Measurements from ENCODE around the gene CRHR2. TPM values are rescaled to one million over a fixed set of nuclear protein-coding genes. Genes with fewer than 3 reads are reported as not detected.
A peak's percentile ranks its signal among the peaks of the same experiment; 100 is the strongest.

CRHR2 gene
- total RNA-seq, 1 experiment from 2014 or later: not detected

DNA sequence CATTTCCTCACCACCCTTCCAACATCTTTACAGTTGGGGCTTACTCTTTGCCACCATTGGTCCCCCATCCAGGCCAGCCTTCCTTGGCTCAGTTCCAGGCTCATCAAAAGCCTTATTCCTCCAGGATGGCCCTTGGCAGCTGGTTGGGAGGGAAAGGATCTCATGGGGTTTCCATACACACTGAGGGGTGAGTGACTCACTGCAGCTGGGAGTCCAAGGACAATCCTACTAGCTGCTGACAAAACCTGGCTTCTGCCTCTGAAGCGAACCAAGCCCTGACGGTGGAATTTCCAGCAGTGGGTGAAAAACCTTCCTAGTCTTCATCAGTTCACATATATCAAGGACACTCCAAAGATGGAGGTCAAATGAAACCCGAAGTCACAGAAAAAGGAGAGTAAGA lies 22.9 kb downstream of the CRHR2 start:
- Mint-ChIP-seq H3K36me3 (ENCODE audit: insufficient read depth, unreplicated experiment) (no peaks in the 10 kb centered on the region), H3K27me3 (ENCODE audit: insufficient read depth, unreplicated experiment) (no peaks in the 10 kb centered on the region), H3K9me3 (ENCODE audit: unreplicated experiment) (peaks cover 5% of the 10 kb centered on the region), H3K4me3 (ENCODE audit: unreplicated experiment) (no peak overlapping the region), H3K4me1 (ENCODE audit: insufficient read depth, unreplicated experiment) (no peaks in the 10 kb centered on the region), H3K27ac (ENCODE audit: low read depth, unreplicated experiment) (no peak overlapping the region)
- peak; percentile 18 for DNase-seq (ENCODE audit: unreplicated experiment)
- no TSS peak for BruUV-seq (replicated peaks)
- ChIA-PET POLR2A (no interaction called here), CTCF (interaction anchor here (0.9 kb wide), 1 partner anchor 56 kb away, joined by 3 read pairs; no protein-coding TSS in a partner anchor)
- intact Hi-C loops (cut with micrococcal nuclease): no loop called here
- TF ChIP-seq, protein P1, sequence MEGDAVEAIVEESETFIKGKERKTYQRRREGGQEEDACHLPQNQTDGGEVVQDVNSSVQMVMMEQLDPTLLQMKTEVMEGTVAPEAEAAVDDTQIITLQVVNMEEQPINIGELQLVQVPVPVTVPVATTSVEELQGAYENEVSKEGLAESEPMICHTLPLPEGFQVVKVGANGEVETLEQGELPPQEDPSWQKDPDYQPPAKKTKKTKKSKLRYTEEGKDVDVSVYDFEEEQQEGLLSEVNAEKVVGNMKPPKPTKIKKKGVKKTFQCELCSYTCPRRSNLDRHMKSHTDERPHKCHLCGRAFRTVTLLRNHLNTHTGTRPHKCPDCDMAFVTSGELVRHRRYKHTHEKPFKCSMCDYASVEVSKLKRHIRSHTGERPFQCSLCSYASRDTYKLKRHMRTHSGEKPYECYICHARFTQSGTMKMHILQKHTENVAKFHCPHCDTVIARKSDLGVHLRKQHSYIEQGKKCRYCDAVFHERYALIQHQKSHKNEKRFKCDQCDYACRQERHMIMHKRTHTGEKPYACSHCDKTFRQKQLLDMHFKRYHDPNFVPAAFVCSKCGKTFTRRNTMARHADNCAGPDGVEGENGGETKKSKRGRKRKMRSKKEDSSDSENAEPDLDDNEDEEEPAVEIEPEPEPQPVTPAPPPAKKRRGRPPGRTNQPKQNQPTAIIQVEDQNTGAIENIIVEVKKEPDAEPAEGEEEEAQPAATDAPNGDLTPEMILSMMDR (IDR thresholded peaks at IDR 0.05; ENCODE audit: unreplicated experiment): no peak

DNA sequence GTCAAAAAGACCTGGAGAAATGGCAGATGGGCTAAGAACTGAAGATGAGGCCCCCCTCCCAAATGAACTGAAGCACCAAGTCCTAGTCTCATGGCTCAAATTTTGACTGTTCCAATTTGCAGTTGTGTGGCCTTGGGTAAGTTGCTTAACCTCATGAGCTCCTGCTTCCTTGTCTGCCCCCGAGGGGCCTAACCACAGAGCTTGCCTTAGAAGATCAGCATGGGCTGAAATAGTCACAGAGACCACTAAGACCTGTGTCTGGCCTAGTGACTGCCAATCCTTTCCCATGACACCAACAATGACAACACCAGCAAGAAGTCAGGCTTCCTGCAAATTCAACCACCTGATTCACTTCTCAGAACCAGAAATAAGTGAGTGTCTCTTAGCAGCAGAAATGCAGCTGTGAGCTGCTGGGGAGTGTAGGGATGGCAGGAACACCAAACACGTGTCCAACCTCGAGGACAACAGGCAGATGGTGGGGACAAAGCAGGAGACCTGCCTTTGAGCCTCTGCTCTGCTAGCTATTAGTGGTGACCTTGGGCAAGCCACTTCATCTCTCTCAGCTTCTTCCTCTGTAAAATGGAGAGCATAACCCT lies 23.7 kb downstream of the CRHR2 start:
- H3K27ac Mint-ChIP-seq (ENCODE audit: low read depth, unreplicated experiment): no peak overlapping the region
- H3K27me3 Mint-ChIP-seq (ENCODE audit: insufficient read depth, unreplicated experiment): no peaks in the 10 kb centered on the region
- peaks cover 5% of the 10 kb centered on the region for H3K9me3 Mint-ChIP-seq (ENCODE audit: unreplicated experiment)
- no peak overlapping the region for H3K4me3 Mint-ChIP-seq (ENCODE audit: unreplicated experiment)
- intact Hi-C loops (cut with micrococcal nuclease): no loop called here
- DNase-seq (ENCODE audit: unreplicated experiment): no peak
- no peaks in the 10 kb centered on the region for H3K4me1 Mint-ChIP-seq (ENCODE audit: insufficient read depth, unreplicated experiment)
- TF ChIP-seq, protein P1 (IDR thresholded peaks at IDR 0.05; ENCODE audit: unreplicated experiment): no peak
- H3K36me3 Mint-ChIP-seq (ENCODE audit: insufficient read depth, unreplicated experiment): no peaks in the 10 kb centered on the region
- no TSS peak for BruUV-seq (replicated peaks)
- ChIA-PET CTCF (no interaction called here), POLR2A (interaction anchor here (0.9 kb wide), 1 partner anchor 311 kb away, joined by 3 read pairs; no protein-coding TSS in a partner anchor)

DNA sequence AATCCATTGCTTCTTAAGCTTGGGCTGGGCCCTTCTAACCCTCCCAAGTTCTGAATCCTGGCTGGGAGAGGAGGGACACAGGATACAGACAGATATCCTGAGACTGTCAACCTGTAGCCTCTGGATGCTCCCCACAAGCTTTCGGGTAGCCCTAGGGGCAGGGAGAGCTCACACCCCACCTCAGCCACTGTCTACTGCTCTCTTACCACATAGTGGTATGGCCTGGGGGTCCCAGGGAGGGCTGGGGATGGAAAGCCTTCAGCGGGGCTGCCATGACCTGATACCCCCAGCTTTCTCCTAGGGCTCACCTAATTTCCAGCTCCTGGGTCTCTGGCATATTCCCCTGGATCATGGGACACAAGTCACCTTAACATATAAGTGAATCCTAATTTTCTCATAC lies 25.1 kb downstream of the CRHR2 start:
- H3K9me3 Mint-ChIP-seq (ENCODE audit: unreplicated experiment): peaks cover 5% of the 10 kb centered on the region
- BruUV-seq (replicated peaks): no TSS peak
- CTCF ChIA-PET: interaction anchor here (0.6 kb wide), 1 partner anchor 84 kb away, joined by 3 read pairs; no protein-coding TSS in a partner anchor
- DNase-seq (ENCODE audit: unreplicated experiment): no peak
- no peak overlapping the region for H3K27ac Mint-ChIP-seq (ENCODE audit: low read depth, unreplicated experiment)
- intact Hi-C loops (cut with micrococcal nuclease): no loop called here
- H3K4me1 Mint-ChIP-seq (ENCODE audit: insufficient read depth, unreplicated experiment): no peaks in the 10 kb centered on the region
- H3K36me3 Mint-ChIP-seq (ENCODE audit: insufficient read depth, unreplicated experiment): no peaks in the 10 kb centered on the region
- H3K4me3 Mint-ChIP-seq (ENCODE audit: unreplicated experiment): no peak overlapping the region
- TF ChIP-seq, protein P1 (IDR thresholded peaks at IDR 0.05; ENCODE audit: unreplicated experiment): no peak
- POLR2A ChIA-PET: no interaction called here
- no peaks in the 10 kb centered on the region for H3K27me3 Mint-ChIP-seq (ENCODE audit: insufficient read depth, unreplicated experiment)

DNA sequence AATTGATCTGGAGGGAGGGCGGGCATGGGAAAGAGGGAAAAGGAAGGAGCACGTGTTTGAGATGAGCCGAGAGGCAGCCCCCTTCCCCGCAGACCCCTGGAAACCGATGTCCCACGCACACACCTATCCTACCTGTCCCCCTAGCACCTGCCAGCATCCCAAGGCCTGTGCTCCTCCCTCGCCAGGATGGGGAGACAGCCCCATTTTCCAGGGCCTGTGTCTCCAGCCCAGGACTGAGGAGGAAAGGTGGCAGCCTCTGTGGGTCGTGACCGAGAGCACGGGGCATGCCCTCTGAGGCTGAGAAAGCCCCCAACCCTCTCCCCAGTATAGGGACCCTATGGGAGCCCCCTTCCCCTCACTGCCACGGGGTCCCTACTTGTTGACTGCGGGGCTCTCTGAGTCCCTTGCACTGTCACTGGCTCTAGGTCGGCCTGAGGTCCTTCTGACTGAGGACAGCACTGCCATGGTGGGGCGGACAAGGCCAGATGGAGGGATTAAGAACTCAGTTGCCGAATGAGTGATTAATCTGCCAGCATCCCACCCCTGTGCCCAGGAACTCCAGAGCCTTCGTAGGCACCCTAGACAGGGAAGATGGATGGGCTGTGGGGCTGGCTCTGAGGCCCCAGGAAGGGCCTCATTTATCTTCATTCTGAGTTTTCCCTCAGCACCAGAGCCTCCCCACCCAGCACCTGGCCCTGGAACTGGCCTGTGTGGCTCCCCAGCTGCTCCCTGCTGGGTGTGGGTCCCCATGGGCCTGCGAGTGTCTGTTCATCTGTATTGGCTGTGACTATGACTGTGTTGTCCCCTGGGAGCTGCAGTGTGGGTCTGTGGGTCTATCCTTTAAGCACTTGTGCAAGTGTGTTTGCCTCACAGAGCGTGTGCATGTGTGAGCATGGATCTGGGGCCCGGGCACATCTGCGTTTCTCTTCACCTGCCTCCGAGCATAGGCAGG lies 26.0 kb downstream of the CRHR2 start:
- Mint-ChIP-seq H3K27me3 (ENCODE audit: insufficient read depth, unreplicated experiment) (no peaks in the 10 kb centered on the region), H3K9me3 (ENCODE audit: unreplicated experiment) (peaks cover 5% of the 10 kb centered on the region), H3K4me1 (ENCODE audit: insufficient read depth, unreplicated experiment) (no peaks in the 10 kb centered on the region), H3K36me3 (ENCODE audit: insufficient read depth, unreplicated experiment) (no peaks in the 10 kb centered on the region), H3K4me3 (ENCODE audit: unreplicated experiment) (no peak overlapping the region), H3K27ac (ENCODE audit: low read depth, unreplicated experiment) (no peak overlapping the region)
- ChIA-PET POLR2A (no interaction called here), CTCF (no interaction called here)
- BruUV-seq (replicated peaks): no TSS peak
- TF ChIP-seq, protein P1 (IDR thresholded peaks at IDR 0.05; ENCODE audit: unreplicated experiment): no peak
- no peak for DNase-seq (ENCODE audit: unreplicated experiment)
- intact Hi-C loops (cut with micrococcal nuclease): no loop called here

All from MCF 10A (cell line).